Heart left ventricle (tissue), 13 donors: Measurements from ENCODE around the gene DRC7.

ENCODE experiments used
- POLR2A ChIP-seq, 2 donors: fragments of 450-650 bp; IDR thresholded peaks; one replicate each; pipeline ENCODE4 v1.6.1; 2017; ENCODE audit warnings: antibody characterized with exemption in 2 of 2, mild to moderate bottlenecking in 2 of 2, moderate library complexity in 2 of 2
- TF ChIP-seq, protein P1 (sequence below), 12 donors: fragments of 200-600 bp; sonication (generic) in 4 of 12; IDR thresholded peaks; one replicate each; pipeline versions ENCODE4 v1.5.0 to v1.8.0; 2018 to 2022; ENCODE audit warnings: antibody characterized with exemption in 12 of 12, mild to moderate bottlenecking in 5 of 12
- donor health status: ischemic (EF 13 %, LVEDD 7.1; RV severe dilation, severe dysfunction).
- donor health status: DM: no; HTN: yes; CAD: no.
- donor health status: DM: no; HTN: no; CAD: no.
- donor health status: ischemic (EF 25% LVEDD 6.9; RV normal size, moderate dysfunction).
- donor health status: ischemic (EF 25% LVEDD 5.7; RV mildly dilated, moderate dysfunction).
- donor health status: ischemic (EF 35%, LVEDD 5.7; RV mildly dilated, moderate dysfunction).
- donor health status: nonischemic (EF 11% LVEDD 7.7; RV severe dilation, severe dysfunction).
- donor health status: DM: yes; HTN: yes; CAD: no.
- donor health status: PGD.
- donor health status: ischemic (EF 29% LVEDD 5.4; RV normal size, mild dysfunction).
- donor health status: nonischemic (EF 23%, LVEDD 6.1; RV moderate dilation, normal function).

DNA sequence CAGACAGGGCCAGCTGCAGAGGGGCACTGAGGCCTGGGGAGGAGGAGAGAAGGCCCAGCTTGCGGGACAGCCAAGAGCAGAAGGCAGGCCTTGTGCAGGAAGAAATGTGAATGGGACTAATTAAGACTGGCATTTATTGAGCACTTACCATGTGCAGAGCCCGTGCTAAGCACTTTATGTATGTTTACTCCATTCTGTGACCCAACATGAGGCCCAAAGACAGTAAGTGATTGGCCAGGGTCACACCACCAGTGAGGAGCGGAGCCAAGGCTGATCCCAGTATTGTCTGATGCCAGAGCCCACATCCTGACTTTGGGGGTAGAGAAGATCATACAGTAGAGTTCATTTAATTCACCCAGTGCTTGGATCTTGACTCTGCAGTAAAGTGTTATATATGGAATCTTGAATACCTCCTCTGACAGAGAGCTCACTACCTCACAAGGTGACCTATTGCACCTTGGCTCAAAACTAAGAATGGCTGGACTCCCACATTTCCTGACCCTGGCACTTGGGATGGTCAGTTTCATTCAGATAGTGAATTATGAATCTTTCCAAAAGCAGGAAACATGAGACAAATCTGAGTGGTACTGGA, 54.6 kb downstream of the DRC7 start:
- no peak for TF ChIP-seq POLR2A (IDR thresholded peaks at IDR 0.05)
- TF ChIP-seq, protein P1, sequence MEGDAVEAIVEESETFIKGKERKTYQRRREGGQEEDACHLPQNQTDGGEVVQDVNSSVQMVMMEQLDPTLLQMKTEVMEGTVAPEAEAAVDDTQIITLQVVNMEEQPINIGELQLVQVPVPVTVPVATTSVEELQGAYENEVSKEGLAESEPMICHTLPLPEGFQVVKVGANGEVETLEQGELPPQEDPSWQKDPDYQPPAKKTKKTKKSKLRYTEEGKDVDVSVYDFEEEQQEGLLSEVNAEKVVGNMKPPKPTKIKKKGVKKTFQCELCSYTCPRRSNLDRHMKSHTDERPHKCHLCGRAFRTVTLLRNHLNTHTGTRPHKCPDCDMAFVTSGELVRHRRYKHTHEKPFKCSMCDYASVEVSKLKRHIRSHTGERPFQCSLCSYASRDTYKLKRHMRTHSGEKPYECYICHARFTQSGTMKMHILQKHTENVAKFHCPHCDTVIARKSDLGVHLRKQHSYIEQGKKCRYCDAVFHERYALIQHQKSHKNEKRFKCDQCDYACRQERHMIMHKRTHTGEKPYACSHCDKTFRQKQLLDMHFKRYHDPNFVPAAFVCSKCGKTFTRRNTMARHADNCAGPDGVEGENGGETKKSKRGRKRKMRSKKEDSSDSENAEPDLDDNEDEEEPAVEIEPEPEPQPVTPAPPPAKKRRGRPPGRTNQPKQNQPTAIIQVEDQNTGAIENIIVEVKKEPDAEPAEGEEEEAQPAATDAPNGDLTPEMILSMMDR (IDR thresholded peaks at IDR 0.05) = no peak
